Progenitor cell of endocrine pancreas (in vitro differentiated cells): ENCODE measurements around the gene DDX6. TPM values are rescaled to one million over a fixed set of nuclear protein-coding genes. Genes with fewer than 3 reads are reported as not detected.

Experiments used
- DNase-seq: peaks from one replicate; pipeline ENCODE4 v3.0.0; 2021; ENCODE audit warnings: low spot score; ENCODE audit not compliant: unreplicated experiment
- H3K27ac Mint-ChIP-seq: 2 replicates; pipeline ENCODE4 v1.8.0; 2021; ENCODE audit warnings: mild to moderate bottlenecking, moderate library complexity, mixed read lengths
- H3K27me3 Mint-ChIP-seq: 2 replicates; pipeline ENCODE4 v1.8.0; 2021; ENCODE audit warnings: mixed read lengths
- H3K36me3 Mint-ChIP-seq: 2 replicates; pipeline ENCODE4 v1.8.0; 2022; ENCODE audit warnings: mixed read lengths; ENCODE audit not compliant: insufficient read depth
- H3K4me1 Mint-ChIP-seq: 2 replicates; pipeline ENCODE4 v1.8.0; 2021; ENCODE audit warnings: low read depth, mixed read lengths
- H3K4me3 Mint-ChIP-seq: 2 replicates; pipeline ENCODE4 v1.8.0; 2021; ENCODE audit warnings: low read depth, mild to moderate bottlenecking, moderate library complexity, mixed read lengths
- H3K9me3 Mint-ChIP-seq: 2 replicates; pipeline ENCODE4 v1.8.0; 2021; ENCODE audit warnings: low read depth, mixed read lengths
- CTCF ChIP-seq: fragments of 200-600 bp; sonication (generic); IDR thresholded peaks from one replicate; pipeline ENCODE4 v1.5.0; 2021; ENCODE audit warnings: antibody characterized with exemption, mild to moderate bottlenecking; ENCODE audit not compliant: unreplicated experiment
- total RNA-seq: library from RNA; stranded (reverse); gene quantifications from 2 replicates; pipeline ENCODE4 v1.2.1, GENCODE V29; 2021

Gene DDX6
- total RNA-seq, 1 donor from 2014 or later: 188 TPM

- Mint-ChIP-seq H3K9me3 (no peaks in the 10 kb centered on the region), H3K27ac (peak overlapping the region; percentile 90), H3K27me3 (no peaks in the 10 kb centered on the region), H3K36me3 (peaks cover 38% of the 10 kb centered on the region), H3K4me1 (no peaks in the 10 kb centered on the region), H3K4me3 (no peak overlapping the region)
- TF ChIP-seq CTCF: no peak
- no peak for DNase-seq
These were observed 33.0 kb downstream of the DDX6 start for GRCh38 chr11:118757876-118758399.

GRCh38 chr11:118752654-118753053 lies 38.3 kb downstream of the DDX6 start:
- H3K36me3 Mint-ChIP-seq: peaks cover 32% of the 10 kb centered on the region
- no peak for DNase-seq
- no peak overlapping the region for H3K27ac Mint-ChIP-seq
- no peaks in the 10 kb centered on the region for H3K9me3 Mint-ChIP-seq
- no peak overlapping the region for H3K4me3 Mint-ChIP-seq
- TF ChIP-seq CTCF: no peak
- H3K4me1 Mint-ChIP-seq: peaks cover 3% of the 10 kb centered on the region
- H3K27me3 Mint-ChIP-seq: no peaks in the 10 kb centered on the region

GRCh38 chr11:118749429-118749828 lies 41.5 kb downstream of the DDX6 start:
- Mint-ChIP-seq H3K4me1 (peaks cover 3% of the 10 kb centered on the region), H3K27me3 (no peaks in the 10 kb centered on the region), H3K4me3 (no peak overlapping the region), H3K36me3 (peaks cover 18% of the 10 kb centered on the region), H3K9me3 (no peaks in the 10 kb centered on the region), H3K27ac (peak overlapping the region; percentile 45)
- TF ChIP-seq CTCF: no peak
- DNase-seq: no peak

- H3K27me3 Mint-ChIP-seq: no peaks in the 10 kb centered on the region
- no peak overlapping the region for H3K4me3 Mint-ChIP-seq
- H3K27ac Mint-ChIP-seq: peak overlapping the region; percentile 74
- TF ChIP-seq CTCF: no peak
- peaks cover 13% of the 10 kb centered on the region for H3K36me3 Mint-ChIP-seq
- H3K9me3 Mint-ChIP-seq: no peaks in the 10 kb centered on the region
- no peak for DNase-seq
- peaks cover 3% of the 10 kb centered on the region for H3K4me1 Mint-ChIP-seq
These were observed 42.9 kb downstream of the DDX6 start for GRCh38 chr11:118748056-118748455.

- H3K36me3 Mint-ChIP-seq: peaks cover 11% of the 10 kb centered on the region
- no peaks in the 10 kb centered on the region for H3K27me3 Mint-ChIP-seq
- no peak for DNase-seq
These were observed 43.9 kb downstream of the DDX6 start for GRCh38 chr11:118746988-118747585.

More at GRCh38 chr11:118746988-118747585, 43.9 kb downstream of the DDX6 start:
- peaks cover 9% of the 10 kb centered on the region for H3K4me1 Mint-ChIP-seq
- no peak for TF ChIP-seq CTCF
- H3K27ac Mint-ChIP-seq: peak overlapping the region; percentile 81
- no peaks in the 10 kb centered on the region for H3K9me3 Mint-ChIP-seq
- no peak overlapping the region for H3K4me3 Mint-ChIP-seq
